Adrenal gland (tissue), 5 donors: ENCODE data around the gene LIPT1.

ENCODE experiments used
- POLR2A ChIP-seq, 2 donors: fragments of 450-650 bp; IDR thresholded peaks; one replicate each; pipeline ENCODE4 v1.6.1; 2017; ENCODE audit warnings: antibody characterized with exemption in 2 of 2, mild to moderate bottlenecking in 2 of 2, moderate library complexity in 1 of 2
- TF ChIP-seq, protein P1 (sequence below), 6 experiments: fragments of 450-650 bp in 4 of 6; fragments of 200-600 bp in 2 of 6; sonication (generic) in 1 of 6; IDR thresholded peaks; 1 replicate in 5 of 6; 2 replicates in 1 of 6; pipeline versions ENCODE4 v1.5.1 to v1.8.0; 2016 to 2021; ENCODE audit warnings: antibody characterized with exemption in 6 of 6, mild to moderate bottlenecking in 2 of 6, moderate library complexity in 1 of 6
- donor health status: DM: no; HTN: no; CAD: no.

DNA sequence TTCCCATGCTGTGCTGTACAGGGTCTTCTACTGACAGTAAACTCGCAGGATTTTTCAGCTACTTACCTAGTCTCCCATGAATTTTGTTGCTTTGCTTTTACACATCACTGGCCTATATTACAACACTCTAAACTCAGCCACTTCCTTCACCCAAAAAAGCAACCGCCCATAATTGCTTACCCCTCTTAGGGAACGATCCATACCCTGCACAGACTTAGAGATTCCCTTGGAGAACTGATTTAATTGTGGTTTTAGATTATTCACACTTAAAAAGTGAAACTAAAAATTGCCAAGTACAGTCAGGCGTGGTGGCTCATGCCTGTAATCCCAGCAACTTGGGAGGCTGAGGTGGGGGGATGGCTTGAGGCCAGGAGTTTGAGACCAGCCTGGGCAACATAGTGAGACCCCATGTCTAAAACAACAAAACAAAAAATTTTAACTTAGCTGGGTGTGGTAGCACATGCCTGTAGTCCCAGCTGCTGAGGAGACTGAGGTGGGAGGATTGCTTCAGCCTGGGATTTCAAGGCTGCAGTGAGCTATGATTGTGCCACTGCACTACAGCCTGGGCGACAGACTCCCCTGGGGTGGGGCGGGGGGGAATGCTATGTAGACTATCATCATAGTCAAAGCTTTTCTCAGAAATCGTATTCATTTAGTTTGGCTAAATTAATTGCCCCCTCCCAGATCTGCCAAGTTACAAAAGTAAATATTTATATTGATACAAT is 45.5 kb downstream of the LIPT1 start:
- TF ChIP-seq, protein P1, sequence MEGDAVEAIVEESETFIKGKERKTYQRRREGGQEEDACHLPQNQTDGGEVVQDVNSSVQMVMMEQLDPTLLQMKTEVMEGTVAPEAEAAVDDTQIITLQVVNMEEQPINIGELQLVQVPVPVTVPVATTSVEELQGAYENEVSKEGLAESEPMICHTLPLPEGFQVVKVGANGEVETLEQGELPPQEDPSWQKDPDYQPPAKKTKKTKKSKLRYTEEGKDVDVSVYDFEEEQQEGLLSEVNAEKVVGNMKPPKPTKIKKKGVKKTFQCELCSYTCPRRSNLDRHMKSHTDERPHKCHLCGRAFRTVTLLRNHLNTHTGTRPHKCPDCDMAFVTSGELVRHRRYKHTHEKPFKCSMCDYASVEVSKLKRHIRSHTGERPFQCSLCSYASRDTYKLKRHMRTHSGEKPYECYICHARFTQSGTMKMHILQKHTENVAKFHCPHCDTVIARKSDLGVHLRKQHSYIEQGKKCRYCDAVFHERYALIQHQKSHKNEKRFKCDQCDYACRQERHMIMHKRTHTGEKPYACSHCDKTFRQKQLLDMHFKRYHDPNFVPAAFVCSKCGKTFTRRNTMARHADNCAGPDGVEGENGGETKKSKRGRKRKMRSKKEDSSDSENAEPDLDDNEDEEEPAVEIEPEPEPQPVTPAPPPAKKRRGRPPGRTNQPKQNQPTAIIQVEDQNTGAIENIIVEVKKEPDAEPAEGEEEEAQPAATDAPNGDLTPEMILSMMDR (IDR thresholded peaks at IDR 0.05) = no peak
- TF ChIP-seq POLR2A (IDR thresholded peaks at IDR 0.05) = no peak
